OCI-LY7 (cell line): ENCODE measurements around the gene VPS72.

Source experiments
- EZH2phosphoT487 ChIP-seq: fragments of 200-600 bp; sonication (generic); IDR thresholded peaks from 2 replicates; pipeline ENCODE4 v1.6.1; 2018; ENCODE audit warnings: low read depth, borderline replicate concordance, mild to moderate bottlenecking, mixed run types, antibody characterized with exemption, low read length, moderate library complexity, mixed read lengths
- TF ChIP-seq, protein P1 (sequence below): fragments of 200-600 bp; sonication (generic); conservative IDR thresholded peaks from 2 replicates; pipeline ENCODE4 v1.5.1; 2014; ENCODE audit warnings: mild to moderate bottlenecking, antibody characterized with exemption, low read length, moderate library complexity, mixed read lengths

DNA sequence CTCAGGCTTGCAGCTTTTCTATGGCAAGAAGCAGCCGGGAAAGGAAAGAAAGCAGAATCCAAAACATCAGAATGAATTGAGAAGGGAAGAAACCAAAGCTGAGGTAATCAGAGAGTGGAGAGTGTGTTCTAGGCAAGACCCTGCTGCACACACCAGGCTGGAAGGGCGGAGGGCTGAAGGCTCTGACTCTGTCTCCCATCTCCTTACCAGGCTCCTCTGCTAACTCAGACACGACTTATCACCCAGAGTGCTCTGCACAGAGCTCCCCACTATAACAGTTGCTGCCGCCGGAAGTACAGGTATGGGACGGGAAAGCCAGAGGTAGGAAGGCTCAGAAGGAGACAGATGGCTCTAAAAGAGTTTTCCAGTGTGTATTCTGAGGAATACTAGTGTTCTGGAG, 22.9 kb downstream of the VPS72 start:
- TF ChIP-seq, protein P1, sequence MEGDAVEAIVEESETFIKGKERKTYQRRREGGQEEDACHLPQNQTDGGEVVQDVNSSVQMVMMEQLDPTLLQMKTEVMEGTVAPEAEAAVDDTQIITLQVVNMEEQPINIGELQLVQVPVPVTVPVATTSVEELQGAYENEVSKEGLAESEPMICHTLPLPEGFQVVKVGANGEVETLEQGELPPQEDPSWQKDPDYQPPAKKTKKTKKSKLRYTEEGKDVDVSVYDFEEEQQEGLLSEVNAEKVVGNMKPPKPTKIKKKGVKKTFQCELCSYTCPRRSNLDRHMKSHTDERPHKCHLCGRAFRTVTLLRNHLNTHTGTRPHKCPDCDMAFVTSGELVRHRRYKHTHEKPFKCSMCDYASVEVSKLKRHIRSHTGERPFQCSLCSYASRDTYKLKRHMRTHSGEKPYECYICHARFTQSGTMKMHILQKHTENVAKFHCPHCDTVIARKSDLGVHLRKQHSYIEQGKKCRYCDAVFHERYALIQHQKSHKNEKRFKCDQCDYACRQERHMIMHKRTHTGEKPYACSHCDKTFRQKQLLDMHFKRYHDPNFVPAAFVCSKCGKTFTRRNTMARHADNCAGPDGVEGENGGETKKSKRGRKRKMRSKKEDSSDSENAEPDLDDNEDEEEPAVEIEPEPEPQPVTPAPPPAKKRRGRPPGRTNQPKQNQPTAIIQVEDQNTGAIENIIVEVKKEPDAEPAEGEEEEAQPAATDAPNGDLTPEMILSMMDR: no peak
- TF ChIP-seq EZH2phosphoT487: no peak
